WTC11 (cell line): Measurements from ENCODE around the gene CFAP74. TPM values are rescaled to one million over a fixed set of nuclear protein-coding genes. Genes with fewer than 3 reads are reported as not detected.

Source experiments
- ATAC-seq: fragments of 200-7000 bp; cut with Tn5 transposase; 2 replicates; pipeline ENCODE4 v1.10.0; 2021; ENCODE audit warnings: mild to moderate bottlenecking, moderate library complexity
- CTCF ChIA-PET: fragments of 300-600 bp; sonication (Branson Sonifier 250); formaldehyde crosslinking; loops from one replicate; lab custom pipeline; 2021; ENCODE audit warnings: antibody characterized with exemption; lab: Charles Lee
- POLR2A ChIA-PET: fragments of 350-600 bp; sonication (Branson Sonifier 250); formaldehyde crosslinking; loops from one replicate; lab custom pipeline; 2021; ENCODE audit warnings: antibody characterized with exemption; lab: Charles Lee
- DNase-seq: peaks from one replicate; pipeline ENCODE4 v3.0.0; 2021; ENCODE audit warnings: low spot score
- H3K27ac Mint-ChIP-seq: 2 replicates; pipeline ENCODE4 v1.8.0; 2021; ENCODE audit warnings: mixed read lengths
- H3K27me3 Mint-ChIP-seq: 2 replicates; pipeline ENCODE4 v1.8.0; 2021; ENCODE audit warnings: low read depth, mild to moderate bottlenecking, moderate library complexity, mixed read lengths
- H3K36me3 Mint-ChIP-seq: 2 replicates; pipeline ENCODE4 v1.8.0; 2021; ENCODE audit warnings: mixed read lengths
- H3K4me1 Mint-ChIP-seq: 2 replicates; pipeline ENCODE4 v1.8.0; 2022; ENCODE audit warnings: mixed read lengths
- H3K4me3 Mint-ChIP-seq: 2 replicates; pipeline ENCODE4 v1.8.0; 2021; ENCODE audit warnings: mild to moderate bottlenecking, moderate library complexity, mixed read lengths
- H3K9me3 Mint-ChIP-seq: 2 replicates; pipeline ENCODE4 v1.8.0; 2021; ENCODE audit warnings: mixed read lengths
- CREM ChIP-seq: sonication (generic); formaldehyde crosslinking; IDR thresholded peaks from 2 replicates; pipeline ENCODE4 v1.8.1; 2022; ENCODE audit warnings: mild to moderate bottlenecking, missing genetic modification reagents, moderate library complexity
- EMX1 ChIP-seq: fragments of 250-450 bp; sonication (Bioruptor Pico); IDR thresholded peaks from 2 replicates; pipeline ENCODE4 v1.8.0; 2021; ENCODE audit warnings: mild to moderate bottlenecking
- FOXP4 ChIP-seq: sonication (generic); formaldehyde crosslinking; IDR thresholded peaks from 2 replicates; pipeline ENCODE4 v1.8.0; 2022; ENCODE audit warnings: mild to moderate bottlenecking, missing genetic modification reagents
- HMGA2 ChIP-seq: fragments of 250-450 bp; sonication (Bioruptor Pico); IDR thresholded peaks from 2 replicates; pipeline ENCODE4 v1.4.0; 2021; ENCODE audit warnings: mild to moderate bottlenecking, moderate library complexity
- JUN ChIP-seq: sonication (generic); formaldehyde crosslinking; IDR thresholded peaks from 2 replicates; pipeline ENCODE4 v1.8.0; 2023; ENCODE audit warnings: mild to moderate bottlenecking, missing genetic modification reagents
- NFYB ChIP-seq: sonication (generic); formaldehyde crosslinking; conservative IDR thresholded peaks from 2 replicates; pipeline ENCODE4 v1.8.0; 2022; ENCODE audit warnings: low read depth, missing genetic modification reagents
- OVOL2 ChIP-seq: fragments of 250-450 bp; sonication (Bioruptor Pico); IDR thresholded peaks from 2 replicates; pipeline ENCODE4 v1.9.0; 2021; ENCODE audit warnings: mild to moderate bottlenecking, borderline replicate concordance
- RELA ChIP-seq: sonication (generic); formaldehyde crosslinking; IDR thresholded peaks from 2 replicates; pipeline ENCODE4 v1.8.1; 2022; ENCODE audit warnings: missing genetic modification reagents, mild to moderate bottlenecking, borderline replicate concordance
- SMAD3 ChIP-seq: sonication (generic); formaldehyde crosslinking; IDR thresholded peaks from 2 replicates; pipeline ENCODE4 v1.8.0; 2022; ENCODE audit warnings: missing genetic modification reagents, mild to moderate bottlenecking, borderline replicate concordance
- USF2 ChIP-seq: sonication (generic); formaldehyde crosslinking; IDR thresholded peaks from 2 replicates; pipeline ENCODE4 v1.8.1; 2023; ENCODE audit warnings: mild to moderate bottlenecking, missing genetic modification reagents, moderate library complexity
- ZBTB21 ChIP-seq: sonication (generic); formaldehyde crosslinking; IDR thresholded peaks from 2 replicates; pipeline ENCODE4 v1.8.1; 2023; ENCODE audit warnings: mild to moderate bottlenecking, missing genetic modification reagents, borderline replicate concordance
- ZNF219 ChIP-seq: sonication (generic); formaldehyde crosslinking; IDR thresholded peaks from 2 replicates; pipeline ENCODE4 v1.8.0; 2023; ENCODE audit warnings: missing genetic modification reagents, mild to moderate bottlenecking, borderline replicate concordance
- ZNF281 ChIP-seq: sonication (generic); formaldehyde crosslinking; IDR thresholded peaks from 2 replicates; pipeline ENCODE4 v1.8.0; 2023; ENCODE audit warnings: mild to moderate bottlenecking, missing genetic modification reagents
- ZNF423 ChIP-seq: fragments of 250-450 bp; sonication (Bioruptor Pico); IDR thresholded peaks from 2 replicates; pipeline ENCODE4 v2.1.2; 2022; ENCODE audit warnings: mild to moderate bottlenecking, moderate library complexity
- total RNA-seq: library from RNA; stranded (reverse); gene quantifications from 3 replicates; pipeline ENCODE4 v1.2.3, GENCODE V29; 2021
- TF ChIP-seq, protein P1 (sequence below): fragments of 250-450 bp; sonication (Bioruptor Pico); IDR thresholded peaks from 2 replicates; pipeline ENCODE4 v1.9.0; 2021; ENCODE audit warnings: mild to moderate bottlenecking, borderline replicate concordance
- TF ChIP-seq, protein P2 (sequence below): sonication (generic); formaldehyde crosslinking; IDR thresholded peaks from 2 replicates; pipeline ENCODE4 v1.8.1; 2023; ENCODE audit warnings: mild to moderate bottlenecking, missing genetic modification reagents, borderline replicate concordance
- TF ChIP-seq, protein P3 (sequence below): fragments of 200-600 bp; IDR thresholded peaks from 2 replicates; pipeline ENCODE4 v1.8.0; 2022; ENCODE audit warnings: antibody characterized with exemption

Gene CFAP74
- total RNA-seq, 1 experiment from 2014 or later = 0.35 TPM

- TF ChIP-seq, protein P1, sequence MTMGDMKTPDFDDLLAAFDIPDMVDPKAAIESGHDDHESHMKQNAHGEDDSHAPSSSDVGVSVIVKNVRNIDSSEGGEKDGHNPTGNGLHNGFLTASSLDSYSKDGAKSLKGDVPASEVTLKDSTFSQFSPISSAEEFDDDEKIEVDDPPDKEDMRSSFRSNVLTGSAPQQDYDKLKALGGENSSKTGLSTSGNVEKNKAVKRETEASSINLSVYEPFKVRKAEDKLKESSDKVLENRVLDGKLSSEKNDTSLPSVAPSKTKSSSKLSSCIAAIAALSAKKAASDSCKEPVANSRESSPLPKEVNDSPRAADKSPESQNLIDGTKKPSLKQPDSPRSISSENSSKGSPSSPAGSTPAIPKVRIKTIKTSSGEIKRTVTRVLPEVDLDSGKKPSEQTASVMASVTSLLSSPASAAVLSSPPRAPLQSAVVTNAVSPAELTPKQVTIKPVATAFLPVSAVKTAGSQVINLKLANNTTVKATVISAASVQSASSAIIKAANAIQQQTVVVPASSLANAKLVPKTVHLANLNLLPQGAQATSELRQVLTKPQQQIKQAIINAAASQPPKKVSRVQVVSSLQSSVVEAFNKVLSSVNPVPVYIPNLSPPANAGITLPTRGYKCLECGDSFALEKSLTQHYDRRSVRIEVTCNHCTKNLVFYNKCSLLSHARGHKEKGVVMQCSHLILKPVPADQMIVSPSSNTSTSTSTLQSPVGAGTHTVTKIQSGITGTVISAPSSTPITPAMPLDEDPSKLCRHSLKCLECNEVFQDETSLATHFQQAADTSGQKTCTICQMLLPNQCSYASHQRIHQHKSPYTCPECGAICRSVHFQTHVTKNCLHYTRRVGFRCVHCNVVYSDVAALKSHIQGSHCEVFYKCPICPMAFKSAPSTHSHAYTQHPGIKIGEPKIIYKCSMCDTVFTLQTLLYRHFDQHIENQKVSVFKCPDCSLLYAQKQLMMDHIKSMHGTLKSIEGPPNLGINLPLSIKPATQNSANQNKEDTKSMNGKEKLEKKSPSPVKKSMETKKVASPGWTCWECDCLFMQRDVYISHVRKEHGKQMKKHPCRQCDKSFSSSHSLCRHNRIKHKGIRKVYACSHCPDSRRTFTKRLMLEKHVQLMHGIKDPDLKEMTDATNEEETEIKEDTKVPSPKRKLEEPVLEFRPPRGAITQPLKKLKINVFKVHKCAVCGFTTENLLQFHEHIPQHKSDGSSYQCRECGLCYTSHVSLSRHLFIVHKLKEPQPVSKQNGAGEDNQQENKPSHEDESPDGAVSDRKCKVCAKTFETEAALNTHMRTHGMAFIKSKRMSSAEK = no peak
- TF ChIP-seq JUN (CRISPR knock-in tag) (no peak), USF2 (peak; percentile 19; the same call in 1 of the 2 replicates), CREM (CRISPR knock-in tag) (no peak), RELA (CRISPR knock-in tag) (no peak), NFYB (peak; percentile 90), HMGA2 (no peak), OVOL2 (CRISPR knock-in tag) (no peak), ZNF423 (CRISPR knock-in tag) (peak; percentile 53; the same call in 1 of the 2 replicates), EMX1 (CRISPR knock-in tag) (no peak)
- TF ChIP-seq, protein P2, sequence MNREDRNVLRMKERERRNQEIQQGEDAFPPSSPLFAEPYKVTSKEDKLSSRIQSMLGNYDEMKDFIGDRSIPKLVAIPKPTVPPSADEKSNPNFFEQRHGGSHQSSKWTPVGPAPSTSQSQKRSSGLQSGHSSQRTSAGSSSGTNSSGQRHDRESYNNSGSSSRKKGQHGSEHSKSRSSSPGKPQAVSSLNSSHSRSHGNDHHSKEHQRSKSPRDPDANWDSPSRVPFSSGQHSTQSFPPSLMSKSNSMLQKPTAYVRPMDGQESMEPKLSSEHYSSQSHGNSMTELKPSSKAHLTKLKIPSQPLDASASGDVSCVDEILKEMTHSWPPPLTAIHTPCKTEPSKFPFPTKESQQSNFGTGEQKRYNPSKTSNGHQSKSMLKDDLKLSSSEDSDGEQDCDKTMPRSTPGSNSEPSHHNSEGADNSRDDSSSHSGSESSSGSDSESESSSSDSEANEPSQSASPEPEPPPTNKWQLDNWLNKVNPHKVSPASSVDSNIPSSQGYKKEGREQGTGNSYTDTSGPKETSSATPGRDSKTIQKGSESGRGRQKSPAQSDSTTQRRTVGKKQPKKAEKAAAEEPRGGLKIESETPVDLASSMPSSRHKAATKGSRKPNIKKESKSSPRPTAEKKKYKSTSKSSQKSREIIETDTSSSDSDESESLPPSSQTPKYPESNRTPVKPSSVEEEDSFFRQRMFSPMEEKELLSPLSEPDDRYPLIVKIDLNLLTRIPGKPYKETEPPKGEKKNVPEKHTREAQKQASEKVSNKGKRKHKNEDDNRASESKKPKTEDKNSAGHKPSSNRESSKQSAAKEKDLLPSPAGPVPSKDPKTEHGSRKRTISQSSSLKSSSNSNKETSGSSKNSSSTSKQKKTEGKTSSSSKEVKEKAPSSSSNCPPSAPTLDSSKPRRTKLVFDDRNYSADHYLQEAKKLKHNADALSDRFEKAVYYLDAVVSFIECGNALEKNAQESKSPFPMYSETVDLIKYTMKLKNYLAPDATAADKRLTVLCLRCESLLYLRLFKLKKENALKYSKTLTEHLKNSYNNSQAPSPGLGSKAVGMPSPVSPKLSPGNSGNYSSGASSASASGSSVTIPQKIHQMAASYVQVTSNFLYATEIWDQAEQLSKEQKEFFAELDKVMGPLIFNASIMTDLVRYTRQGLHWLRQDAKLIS (CRISPR knock-in tag) = no peak
Observed at GRCh38 chr1:2049718-2050431, 46.3 kb upstream of the CFAP74 start, which contains the start of gene PRKCZ (continued).

DNA sequence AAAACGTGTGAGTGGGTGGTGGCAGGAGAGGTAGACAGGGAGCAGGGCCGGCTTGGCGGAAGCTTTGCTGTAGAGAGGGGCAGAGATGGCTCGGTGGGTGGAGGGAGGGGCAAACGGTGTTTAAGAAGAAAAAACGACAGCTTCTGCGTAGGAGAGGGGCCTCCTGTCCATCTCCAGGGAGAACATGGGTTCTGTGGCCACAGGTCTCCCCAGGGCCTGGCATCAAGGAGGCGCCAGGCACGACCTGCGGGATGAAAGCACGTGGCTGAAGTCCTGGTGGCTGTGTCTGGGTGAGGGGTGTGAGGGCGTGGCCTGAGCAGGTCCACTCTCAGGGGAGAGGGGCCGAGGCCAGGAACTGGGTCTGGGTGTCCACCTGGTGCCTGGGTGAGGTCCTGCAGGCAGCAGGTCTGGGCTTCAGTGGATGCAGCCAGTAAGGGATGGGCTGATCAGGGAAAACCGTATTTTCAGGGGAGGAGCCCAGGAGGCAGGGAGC, 45.7 kb upstream of the CFAP74 start:
- H3K4me1 Mint-ChIP-seq = peaks cover 26% of the 10 kb centered on the region
- peak overlapping the region; percentile 99 for H3K27ac Mint-ChIP-seq
- CTCF ChIA-PET = interaction anchor here (0.6 to 12.0 kb wide), 25 partner anchors 8 to 326 kb away, joined by 3 to 312 read pairs (median 3); partner anchors contain the start of gene CFAP74
- no peaks in the 10 kb centered on the region for H3K36me3 Mint-ChIP-seq
- H3K27me3 Mint-ChIP-seq = peaks cover 9% of the 10 kb centered on the region; the same call in 1 of the 2 replicates
- ATAC-seq (peak; percentile 65), DNase-seq (peak; percentile 90)
- POLR2A ChIA-PET = interaction anchor here (0.7 to 1.0 kb wide), 2 partner anchors 128 to 270 kb away, joined by 3 to 7 read pairs; no protein-coding TSS in a partner anchor
- no peaks in the 10 kb centered on the region for H3K9me3 Mint-ChIP-seq
- peak overlapping the region; percentile 85 for H3K4me3 Mint-ChIP-seq
- TF ChIP-seq EMX1 (CRISPR knock-in tag) (no peak), ZNF281 (CRISPR knock-in tag) (peak; percentile 89; the same call in 1 of the 2 replicates), ZNF219 (CRISPR knock-in tag) (no peak), SMAD3 (CRISPR knock-in tag) (peak; percentile 83; the same call in 1 of the 2 replicates), FOXP4 (CRISPR knock-in tag) (0 out of 2 replicates have a peak, but pooled peaks have one; percentile 52), USF2 (peak; percentile 59), ZBTB21 (CRISPR knock-in tag) (peak; percentile 64; the same call in 1 of the 2 replicates)
- TF ChIP-seq, protein P3, sequence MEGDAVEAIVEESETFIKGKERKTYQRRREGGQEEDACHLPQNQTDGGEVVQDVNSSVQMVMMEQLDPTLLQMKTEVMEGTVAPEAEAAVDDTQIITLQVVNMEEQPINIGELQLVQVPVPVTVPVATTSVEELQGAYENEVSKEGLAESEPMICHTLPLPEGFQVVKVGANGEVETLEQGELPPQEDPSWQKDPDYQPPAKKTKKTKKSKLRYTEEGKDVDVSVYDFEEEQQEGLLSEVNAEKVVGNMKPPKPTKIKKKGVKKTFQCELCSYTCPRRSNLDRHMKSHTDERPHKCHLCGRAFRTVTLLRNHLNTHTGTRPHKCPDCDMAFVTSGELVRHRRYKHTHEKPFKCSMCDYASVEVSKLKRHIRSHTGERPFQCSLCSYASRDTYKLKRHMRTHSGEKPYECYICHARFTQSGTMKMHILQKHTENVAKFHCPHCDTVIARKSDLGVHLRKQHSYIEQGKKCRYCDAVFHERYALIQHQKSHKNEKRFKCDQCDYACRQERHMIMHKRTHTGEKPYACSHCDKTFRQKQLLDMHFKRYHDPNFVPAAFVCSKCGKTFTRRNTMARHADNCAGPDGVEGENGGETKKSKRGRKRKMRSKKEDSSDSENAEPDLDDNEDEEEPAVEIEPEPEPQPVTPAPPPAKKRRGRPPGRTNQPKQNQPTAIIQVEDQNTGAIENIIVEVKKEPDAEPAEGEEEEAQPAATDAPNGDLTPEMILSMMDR = no peak
